Daoy (cell line): ENCODE measurements around the gene RXFP1. TPM values are rescaled to one million over a fixed set of nuclear protein-coding genes. Genes with fewer than 3 reads are reported as not detected.

Source experiments
- DNase-seq: peaks from one replicate; pipeline ENCODE4 v3.0.0-alpha.2; 2015; ENCODE audit warnings: low read depth
- total RNA-seq: library from RNA; depleted of rRNA; stranded (reverse); fragments of >200 nt; shearing (Covaris generic); gene quantifications from 2 replicates; pipeline ENCODE4 v1.2.3, GENCODE V29; 2014; rRNA removed

RXFP1 gene
- total RNA-seq, result 0.30 and 1.1 TPM in 2 replicates

GRCh38 chr4:158521484-158522088 lies at the start of gene RXFP1:
RXFP1 (plus strand) TSS chr4:158521882; CDS start chr4:158521977, 95 bp downstream.
- DNase-seq, result no peak

DNA sequence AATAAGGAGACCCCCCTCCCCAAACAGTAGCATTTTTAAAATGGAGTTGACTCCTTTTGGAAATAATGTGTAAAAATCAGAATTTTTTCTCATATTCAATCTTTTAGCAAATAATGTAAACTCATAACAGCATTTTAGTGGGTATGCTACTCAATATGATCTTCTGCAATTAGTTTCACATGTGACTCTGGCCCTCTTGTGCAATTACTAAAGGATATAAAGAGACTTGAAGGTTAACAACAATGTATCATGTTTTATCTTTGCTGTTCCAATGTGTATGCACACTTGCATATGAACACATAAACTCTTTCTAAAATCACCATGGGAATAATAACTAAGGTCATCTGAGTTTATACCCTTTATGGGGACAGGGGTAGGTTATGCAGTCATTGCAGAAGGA lies 39.9 kb upstream of the RXFP1 start:
- no peak for DNase-seq

GRCh38 chr4:158484173-158484885 lies 37.4 kb upstream of the RXFP1 start:
- DNase-seq, result peak; percentile 7

GRCh38 chr4:158490629-158491028 lies 31.1 kb upstream of the RXFP1 start:
- DNase-seq, result no peak

DNA sequence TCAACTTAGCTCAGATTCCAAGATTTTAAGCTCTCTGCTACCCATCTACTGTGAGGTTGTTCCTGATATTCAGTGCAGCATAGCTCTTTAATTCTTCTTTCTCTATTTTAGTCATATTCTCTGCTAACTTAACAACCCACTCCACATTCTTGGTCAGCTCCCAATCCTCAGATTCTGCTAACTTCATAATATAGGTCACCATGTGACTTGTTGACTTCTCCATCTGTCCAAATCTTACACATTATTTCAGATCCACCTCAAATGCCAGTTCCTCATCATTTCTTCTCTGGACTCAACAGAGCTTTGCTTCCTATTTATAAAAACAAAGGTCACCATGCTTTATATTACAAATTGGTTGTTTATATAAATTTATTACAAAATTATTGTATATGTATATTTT lies 29.3 kb upstream of the RXFP1 start:
- no peak for DNase-seq

GRCh38 chr4:158496030-158496741 lies 25.5 kb upstream of the RXFP1 start:
- peak; percentile 20 for DNase-seq

- DNase-seq, result no peak
These were observed 21.6 kb upstream of the RXFP1 start for GRCh38 chr4:158500054-158500453.

DNA sequence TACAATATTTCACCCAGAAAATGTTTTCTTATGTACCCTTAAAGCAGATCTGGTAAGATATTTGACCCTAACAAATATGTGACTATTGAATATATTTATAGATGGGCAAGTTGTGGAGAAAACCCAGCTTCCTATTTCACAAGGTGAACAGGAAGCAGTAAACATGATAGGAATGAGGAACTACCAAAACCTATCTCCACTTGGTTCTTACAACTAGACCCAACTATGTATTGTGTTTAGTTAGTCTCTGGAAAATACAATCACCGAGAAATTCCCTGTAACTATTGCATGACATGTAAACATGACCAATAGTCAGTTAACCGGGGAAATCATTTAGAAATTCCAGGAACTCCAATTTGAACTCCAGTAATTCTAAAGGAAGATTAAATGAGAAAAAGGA lies 8.4 kb upstream of the RXFP1 start:
- no peak for DNase-seq

- DNase-seq, result no peak
These were observed 2.5 kb upstream of the RXFP1 start for GRCh38 chr4:158519226-158519625.

DNA sequence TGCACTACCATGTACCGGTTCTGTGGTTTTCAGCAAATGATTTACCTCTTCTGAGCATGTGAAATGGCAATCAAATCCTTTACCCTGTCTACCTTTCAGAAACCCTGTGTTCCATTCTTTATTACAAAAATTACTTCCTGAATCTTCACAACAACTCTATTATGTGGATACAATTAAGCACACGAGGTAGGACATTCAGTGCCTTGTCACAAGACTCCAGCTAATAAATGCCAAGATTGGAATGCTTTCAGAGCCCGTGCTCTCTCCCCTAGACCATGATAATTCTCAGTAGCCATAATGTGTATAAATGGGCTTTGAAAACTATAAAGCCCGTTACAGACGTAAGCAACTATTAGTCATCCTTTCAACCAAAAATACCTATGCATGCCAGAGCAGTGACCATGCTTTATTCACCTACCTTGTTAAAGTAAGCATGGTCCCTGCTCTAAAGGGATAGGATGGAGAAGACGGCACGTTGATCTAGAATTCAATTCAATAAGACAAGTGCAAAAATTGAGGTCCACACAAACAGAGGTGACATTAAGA lies 2.4 kb downstream of the RXFP1 start:
- no peak for DNase-seq

GRCh38 chr4:158527516-158527915 lies 5.8 kb downstream of the RXFP1 start:
- no peak for DNase-seq

GRCh38 chr4:158529505-158529904 lies 7.8 kb downstream of the RXFP1 start:
- DNase-seq, result no peak

- no peak for DNase-seq
These were observed 8.7 kb downstream of the RXFP1 start for GRCh38 chr4:158530381-158530780.

DNA sequence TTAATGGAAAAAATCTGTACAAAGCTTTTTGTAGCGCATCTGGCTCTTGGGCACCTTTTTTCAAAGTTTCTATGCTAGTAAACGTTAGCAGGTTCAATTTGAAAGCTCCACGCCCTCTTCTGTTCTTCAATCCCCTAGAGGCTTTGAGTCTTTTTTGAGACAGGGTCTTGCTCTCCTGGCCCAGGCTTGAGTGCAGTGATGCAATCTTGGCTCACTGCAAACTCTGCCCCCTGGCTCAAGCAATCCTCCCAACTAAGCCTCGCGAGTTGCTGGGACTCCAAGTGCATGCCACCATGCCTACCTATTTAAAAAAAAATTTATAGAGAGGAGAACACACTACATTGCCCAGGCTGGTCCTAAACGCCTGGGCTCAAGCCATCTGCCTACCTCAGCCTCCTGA lies 9.2 kb downstream of the RXFP1 start:
- no peak for DNase-seq

DNA sequence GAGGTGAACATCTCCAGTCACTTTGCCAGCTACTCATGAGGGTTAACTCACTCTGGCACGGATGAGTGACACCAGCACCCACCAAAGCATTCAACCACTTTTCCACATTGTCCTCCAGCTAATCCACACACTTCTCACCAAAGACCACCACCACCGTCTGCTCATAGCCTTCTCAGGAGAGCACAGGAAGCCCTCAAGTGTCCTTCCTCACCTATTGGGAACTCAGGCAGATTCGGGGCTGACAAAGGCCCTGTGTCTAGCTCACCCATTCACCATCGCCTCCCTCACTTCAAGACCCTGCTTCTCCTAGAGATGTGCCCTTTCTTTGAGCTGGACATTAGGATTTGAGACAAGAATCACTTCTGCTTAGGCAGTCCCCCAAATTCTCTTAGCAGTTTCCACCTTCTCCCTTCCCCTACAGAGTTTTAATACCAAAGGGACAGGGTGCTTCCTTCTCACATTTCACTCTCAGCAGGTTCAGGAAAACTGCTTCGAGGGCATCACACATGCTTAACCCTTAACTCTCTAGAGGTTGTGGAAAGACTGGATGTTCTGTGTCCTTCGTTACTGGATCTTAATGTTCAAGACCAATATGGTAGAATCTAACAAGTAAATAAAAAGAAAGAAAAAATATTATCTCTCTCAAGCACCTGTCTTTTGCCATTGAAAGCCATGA lies 11.0 kb downstream of the RXFP1 start:
- DNase-seq, result no peak

GRCh38 chr4:158534727-158535126 lies 13.0 kb downstream of the RXFP1 start:
- DNase-seq, result no peak

DNA sequence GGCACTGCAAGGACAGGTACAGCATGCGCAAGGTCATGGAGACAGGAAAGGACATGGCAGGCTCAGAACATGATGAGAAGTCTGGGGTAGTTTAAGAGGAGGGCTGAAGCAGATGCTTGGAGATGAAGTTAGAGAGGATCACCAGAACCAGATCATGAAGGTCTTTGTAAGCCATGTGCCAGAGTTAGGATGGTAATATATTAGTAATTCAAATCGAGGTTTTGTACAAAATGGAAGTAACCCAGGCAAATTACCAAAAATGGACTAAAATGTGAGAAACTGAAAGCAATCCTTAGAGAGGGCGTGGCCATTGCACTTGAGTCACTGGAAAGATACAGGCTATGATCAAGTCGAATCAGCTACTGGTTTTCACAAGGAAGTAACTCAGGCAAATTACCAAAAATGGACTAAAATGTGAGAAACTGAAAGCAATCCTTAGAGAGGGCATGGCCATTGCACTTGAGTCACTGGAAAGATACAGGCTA lies 13.5 kb downstream of the RXFP1 start:
- peak; percentile 57 for DNase-seq

- no peak for DNase-seq
These were observed 15.2 kb downstream of the RXFP1 start for GRCh38 chr4:158536833-158537232.

DNA sequence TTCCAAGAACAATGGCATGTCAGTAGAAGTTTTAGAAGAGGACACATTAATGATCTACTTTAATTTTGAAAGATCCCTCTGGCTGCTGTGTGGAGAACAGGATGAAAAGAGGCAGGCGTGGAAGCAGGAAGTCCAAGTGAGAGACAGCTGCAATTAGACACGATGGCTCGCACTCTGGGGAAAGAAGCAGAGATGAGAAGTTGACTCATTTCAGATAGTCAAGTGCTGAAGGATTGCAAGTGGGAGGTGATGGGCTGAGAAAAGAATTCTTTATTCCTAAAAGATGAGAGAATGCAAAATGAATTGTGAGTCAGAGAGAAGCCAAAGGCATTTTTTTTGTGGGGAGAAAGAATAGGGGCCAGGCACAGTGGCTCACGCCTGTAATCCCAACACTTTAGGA lies 16.5 kb downstream of the RXFP1 start:
- DNase-seq, result peak; percentile 39

- no peak for DNase-seq
These were observed 17.2 kb downstream of the RXFP1 start for GRCh38 chr4:158538911-158539310.

- DNase-seq, result peak; percentile 17
These were observed 18.6 kb downstream of the RXFP1 start for GRCh38 chr4:158540125-158540907.
